SK-N-MC (cell line): ENCODE measurements around the gene NARF.
"Not testable (repeated sequence)": the region's sequence is repeated elsewhere in the genome, so short reads cannot be mapped to it uniquely, and the experiment has no call there.

ENCODE experiments used
- EZH2 ChIP-seq: fragments of 200-600 bp; sonication (generic); IDR thresholded peaks from one replicate; pipeline ENCODE4 v1.6.1; 2017; ENCODE audit warnings: antibody characterized with exemption
- POLR2AphosphoS5 ChIP-seq: IDR thresholded peaks from 2 replicates; pipeline ENCODE4 v1.6.1; 2012; ENCODE audit warnings: mild to moderate bottlenecking, low read depth, low read length, borderline replicate concordance

DNA sequence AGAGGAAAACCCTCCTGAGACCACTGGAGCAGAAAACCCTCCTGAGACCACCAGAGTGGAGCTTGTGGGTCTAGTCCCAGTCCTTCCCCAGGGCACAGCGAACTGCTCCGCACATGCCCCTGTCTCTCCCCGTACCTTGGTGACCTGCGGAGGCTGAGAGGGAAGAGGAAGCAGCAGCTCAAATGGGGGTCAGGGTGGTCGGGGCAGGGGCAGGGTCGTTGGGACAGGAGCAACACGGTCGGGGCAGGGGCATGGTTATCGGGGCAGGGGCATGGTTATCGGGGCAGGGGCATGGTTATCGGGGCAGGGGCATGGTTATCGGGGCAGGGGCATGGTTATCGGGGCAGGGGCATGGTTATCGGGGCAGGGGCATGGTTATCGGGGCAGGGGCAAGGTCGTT lies 46.5 kb upstream of the NARF start:
- TF ChIP-seq POLR2AphosphoS5, EZH2: not testable (repeated sequence)
